H1 (cell line): ENCODE data around the gene BCAS1. TPM values are rescaled to one million over a fixed set of nuclear protein-coding genes. Genes with fewer than 3 reads are reported as not detected.

Experiments
- CTCF ChIA-PET: fragments of 300-600 bp; sonication (Branson Sonifier 250); formaldehyde crosslinking; loops from one replicate; lab custom pipeline; 2021; ENCODE audit not compliant: partially characterized antibody; lab: Charles Lee
- POLR2A ChIA-PET: fragments of 300-600 bp; sonication (Branson Sonifier 250); formaldehyde crosslinking; loops from one replicate; lab custom pipeline; 2021; ENCODE audit warnings: inconsistent platforms; ENCODE audit not compliant: partially characterized antibody; lab: Charles Lee
- DNase-seq, 2 experiments: peaks; one replicate each; pipeline versions ENCODE4 v3.0.0 to v3.0.0-alpha.2; 2010 to 2022; ENCODE audit warnings: low spot score in 2 of 2, low read depth in 1 of 2, mixed read lengths in 1 of 2
- FAIRE-seq: peaks from 2 replicates; lab custom pipeline; 2011; peaks lifted over from hg19 to GRCh38; lab: Jason Lieb, UNC
- H2AFZ ChIP-seq: 2 replicates; pipeline ENCODE4 v1.8.1; 2012; ENCODE audit warnings: low read length, inconsistent platforms
- H2AK5ac ChIP-seq: 2 replicates; pipeline ENCODE4 v1.6.1; 2013; ENCODE audit warnings: low read depth, low read length
- H2BK120ac ChIP-seq: replicated peaks from 2 replicates; pipeline ENCODE3; 2013; ENCODE audit warnings: low read depth, low read length, inconsistent platforms
- H2BK12ac ChIP-seq: 2 replicates; pipeline ENCODE4 v1.6.1; 2013; ENCODE audit warnings: low read depth, low read length
- H2BK15ac ChIP-seq: 2 replicates; pipeline ENCODE4 v1.6.1; 2013; ENCODE audit warnings: low read length
- H2BK20ac ChIP-seq: 2 replicates; pipeline ENCODE4 v1.6.1; 2013; ENCODE audit warnings: low read length
- H2BK5ac ChIP-seq: 2 replicates; pipeline ENCODE4 v1.6.1; 2013; ENCODE audit warnings: low read depth, low read length
- H3K14ac ChIP-seq: 2 replicates; pipeline ENCODE4 v1.6.1; 2013; ENCODE audit warnings: inconsistent platforms; ENCODE audit not compliant: insufficient read length
- H3K18ac ChIP-seq: 2 replicates; pipeline ENCODE4 v1.6.1; 2013; ENCODE audit warnings: low read length; ENCODE audit errors: extremely low read depth
- H3K23ac ChIP-seq: 2 replicates; pipeline ENCODE4 v1.6.1; 2013; ENCODE audit warnings: inconsistent platforms; ENCODE audit not compliant: insufficient read length
- H3K23me2 ChIP-seq: 2 replicates; pipeline ENCODE4 v1.6.1; 2013; ENCODE audit warnings: low read depth, low read length
- H3K27ac ChIP-seq: 2 replicates; pipeline ENCODE4 v1.6.1; 2011; ENCODE audit warnings: low read depth, low read length, inconsistent platforms
- H3K27me3 ChIP-seq, 4 experiments: replicated peaks in 1 of 4; 1 replicate in 1 of 4; 2 replicates in 3 of 4; pipeline versions ENCODE4 v1.6.1 to v1.8.1; 2011 to 2013; ENCODE audit warnings: low read length in 3 of 4, mild to moderate bottlenecking in 3 of 4, inconsistent platforms in 2 of 4, mixed read lengths in 2 of 4, moderate library complexity in 1 of 4; ENCODE audit not compliant: control insufficient read depth in 3 of 4, insufficient read depth in 3 of 4; ENCODE audit errors: extremely low read depth in 1 of 4
- H3K36me3 ChIP-seq, 4 experiments: 2 replicates each; pipeline versions ENCODE4 v1.6.1 to v1.8.1; 2011 to 2013; ENCODE audit warnings: mild to moderate bottlenecking in 4 of 4, low read length in 3 of 4, moderate library complexity in 2 of 4, control low read depth in 1 of 4, inconsistent platforms in 1 of 4; ENCODE audit not compliant: insufficient read depth in 4 of 4, control insufficient read depth in 2 of 4
- H3K4ac ChIP-seq: replicated peaks from 2 replicates; pipeline ENCODE3; 2013; ENCODE audit warnings: low read length, low read depth, mixed read lengths, inconsistent platforms; ENCODE audit not compliant: insufficient read length
- H3K4me1 ChIP-seq, 4 experiments: replicated peaks in 1 of 4; 1 replicate in 1 of 4; 2 replicates in 3 of 4; pipeline versions ENCODE4 v1.6.1 to v1.8.1; 2011 to 2013; ENCODE audit warnings: low read length in 3 of 4, inconsistent platforms in 2 of 4, mixed read lengths in 1 of 4; ENCODE audit not compliant: insufficient read depth in 4 of 4, control insufficient read depth in 3 of 4
- H3K4me2 ChIP-seq, 2 experiments: 2 replicates each; pipeline versions ENCODE4 v1.6.1 to v1.8.1; 2011 to 2013; ENCODE audit warnings: low read depth in 2 of 2, low read length in 2 of 2, control low read depth in 1 of 2, inconsistent platforms in 1 of 2, mild to moderate bottlenecking in 1 of 2; ENCODE audit not compliant: insufficient read depth in 1 of 2
- H3K4me3 ChIP-seq, 4 experiments: fragments of 200-600, 300-600 bp in 1 of 4; sonication (generic), shearing (Covaris generic), sonication (Bioruptor Twin) in 1 of 4; 2 replicates each; pipeline versions ENCODE4 v1.5.1 to v1.8.1; 2011 to 2016; ENCODE audit warnings: low read length in 4 of 4, low read depth in 3 of 4, control low read depth in 2 of 4, inconsistent platforms in 2 of 4, mild to moderate bottlenecking in 2 of 4, mixed read lengths in 1 of 4, moderate library complexity in 1 of 4; ENCODE audit not compliant: insufficient read depth in 2 of 4; ENCODE audit errors: extremely low read depth in 1 of 4
- H3K56ac ChIP-seq: replicated peaks from 2 replicates; pipeline ENCODE3; 2013; ENCODE audit warnings: low read depth, mild to moderate bottlenecking, mixed read lengths, low read length, inconsistent platforms; ENCODE audit not compliant: insufficient read length
- H3K79me1 ChIP-seq: 2 replicates; pipeline ENCODE4 v1.6.1; 2013; ENCODE audit warnings: low read depth, low read length, control low read depth
- H3K79me2 ChIP-seq, 2 experiments: 2 replicates each; pipeline versions ENCODE4 v1.6.1 to v1.8.1; 2012 to 2013; ENCODE audit warnings: low read length in 2 of 2, mild to moderate bottlenecking in 2 of 2, inconsistent platforms in 1 of 2; ENCODE audit not compliant: insufficient read depth in 2 of 2, control insufficient read depth in 1 of 2
- H3K9ac ChIP-seq, 4 experiments: replicated peaks in 1 of 4; 1 replicate in 1 of 4; 2 replicates in 3 of 4; pipeline versions ENCODE4 v1.6.1 to v1.8.1; 2011 to 2013; ENCODE audit warnings: low read depth in 3 of 4, low read length in 3 of 4, control low read depth in 2 of 4, mild to moderate bottlenecking in 2 of 4, moderate library complexity in 2 of 4, inconsistent platforms in 1 of 4; ENCODE audit errors: extremely low read depth in 1 of 4
- H3K9me3 ChIP-seq, 2 experiments: 2 replicates each; pipeline versions ENCODE4 v1.6.1 to v1.8.1; 2012 to 2013; ENCODE audit warnings: mild to moderate bottlenecking in 2 of 2, moderate library complexity in 2 of 2, control low read depth in 1 of 2, inconsistent platforms in 1 of 2, low read depth in 1 of 2, low read length in 1 of 2, mixed read lengths in 1 of 2; ENCODE audit not compliant: insufficient read depth in 2 of 2
- H4K20me1 ChIP-seq, 2 experiments: replicated peaks in 1 of 2; 2 replicates each; pipeline versions ENCODE3 to v1.8.1; 2011 to 2013; ENCODE audit warnings: inconsistent platforms in 2 of 2, low read length in 2 of 2, mild to moderate bottlenecking in 1 of 2; ENCODE audit not compliant: insufficient read depth in 2 of 2, control insufficient read depth in 1 of 2
- H4K5ac ChIP-seq: 2 replicates; pipeline ENCODE4 v1.6.1; 2013; ENCODE audit warnings: low read length, low read depth, mixed read lengths, inconsistent platforms; ENCODE audit not compliant: insufficient read length
- H4K8ac ChIP-seq: 2 replicates; pipeline ENCODE4 v1.8.0; 2013; ENCODE audit warnings: mild to moderate bottlenecking, moderate library complexity, low read length, inconsistent platforms; ENCODE audit not compliant: insufficient read depth; ENCODE audit errors: extremely low read depth
- H4K91ac ChIP-seq: replicated peaks from 2 replicates; pipeline ENCODE3; 2013; ENCODE audit warnings: low read length, mixed read lengths, inconsistent platforms; ENCODE audit not compliant: insufficient read length
- WGBS, 2 experiments: shearing (Covaris generic) in 1 of 2; methylation state at CpG; one replicate each; pipeline versions ENCODE4 v1.1.6 to v1.1.7; 2013 to 2015; ENCODE audit warnings: low lambda C conversion rate in 2 of 2, mixed read lengths in 2 of 2, inconsistent platforms in 1 of 2, low coverage in 1 of 2, missing lambda C conversion rate in 1 of 2; ENCODE audit not compliant: insufficient replicate concordance in 2 of 2, insufficient coverage in 1 of 2, insufficient read length in 1 of 2; ENCODE audit errors: extremely low coverage in 1 of 2, missing lambda C conversion rate in 1 of 2; 5-methylcytosine and 5-hydroxymethylcytosine counted together
- polyA plus RNA-seq, 7 experiments: library from polyadenylated mRNA; depleted of rRNA in 3 of 7; stranded (reverse) in 5 of 7; unstranded in 2 of 7; fragments of >200 nt in 5 of 7; fragments of 200-250 nt in 2 of 7; gene quantifications; 1 replicate in 5 of 7; 2 replicates in 1 of 7; 4 replicates in 1 of 7; pipeline versions ENCODE4 v1.2.1 to v1.2.3, GENCODE V29; 2011 to 2013; ENCODE audit warnings: missing spikeins in 2 of 7, mixed read lengths in 2 of 7
- total RNA-seq: library from RNA; stranded (reverse); fragmentation: NEBNext Ultra II Directional; extraction: Animal tissue kit (Norgen Biotek cat#: 25700); gene quantifications from 2 replicates; pipeline ENCODE4 v1.2.1, GENCODE V29; 2021

BCAS1 gene
- total and polyA plus RNA-seq, 2 of the 8 experiments (the other 6 are each of a cell fraction or from before 2014, with no cell fraction given) = 0.06 to 0.19 TPM

DNA sequence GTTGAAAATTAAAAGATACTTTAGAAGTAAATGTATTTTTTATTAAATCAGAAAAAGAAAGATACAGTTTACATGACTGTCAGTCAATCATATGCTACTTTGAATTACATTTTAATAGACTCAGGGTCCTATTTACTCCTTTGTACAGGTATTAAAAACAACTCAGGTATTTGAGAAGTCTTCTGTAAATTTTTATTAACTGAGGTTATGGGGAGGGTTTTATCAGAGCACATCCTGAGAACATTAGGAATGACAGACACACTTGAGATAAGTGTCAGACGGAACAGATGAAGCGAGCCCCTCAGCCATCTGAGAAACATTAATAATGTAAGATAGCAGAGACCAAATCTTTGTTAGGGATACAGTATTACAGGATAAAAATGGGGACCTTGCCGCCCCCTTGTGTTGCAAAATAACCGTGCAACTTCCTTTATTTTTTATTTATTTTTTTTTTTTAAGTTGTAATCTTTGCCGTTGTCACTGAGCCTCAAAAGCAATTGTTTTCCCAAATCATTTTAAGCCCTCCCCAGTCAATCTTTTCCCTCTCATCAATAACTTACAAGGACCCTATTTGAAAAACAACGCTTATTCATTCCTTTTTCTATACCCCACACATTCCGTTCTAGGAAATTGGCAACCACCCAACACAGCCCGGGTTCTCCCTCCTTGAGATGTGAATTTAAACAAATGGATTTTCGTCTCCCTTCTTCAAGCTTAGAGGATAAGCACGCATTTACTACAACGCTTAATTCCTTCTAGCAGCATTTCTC lies 126.7 kb downstream of the BCAS1 start:
- no peak overlapping the region for H3K14ac ChIP-seq
- H3K27ac ChIP-seq = no peak overlapping the region
- H4K91ac ChIP-seq = no peak overlapping the region
- 68% methylated on average over 11 of the region's 11 CpGs; no CpG with 5 or more reads in 1 of the 2 experiments for WGBS, 2 experiments
- POLR2A ChIA-PET = no interaction called here
- no peak overlapping the region for H2AK5ac ChIP-seq
- no peak overlapping the region for H2BK12ac ChIP-seq
- no peak overlapping the region for H3K18ac ChIP-seq
- no peak overlapping the region for H4K8ac ChIP-seq
- no peak overlapping the region for H3K9ac ChIP-seq
- H3K9me3 ChIP-seq = no peaks in the 10 kb centered on the region
- H2BK20ac ChIP-seq = no peak overlapping the region
- no peak overlapping the region for H3K4ac ChIP-seq
- FAIRE-seq (no peak), DNase-seq (peak in 1 of 2 experiments; percentile 44)
- no peaks in the 10 kb centered on the region for H3K79me2 ChIP-seq
- H4K20me1 ChIP-seq = no peaks in the 10 kb centered on the region
- no peak overlapping the region for H2BK120ac ChIP-seq
- H3K4me1 ChIP-seq = peaks cover 3 to 22% (median 15%) of the 10 kb centered on the region in 4 experiments
- no peak overlapping the region for H3K4me2 ChIP-seq
- no peaks in the 10 kb centered on the region; the same call in 1 of the 2 replicates for H3K23me2 ChIP-seq
- H2BK5ac ChIP-seq = no peak overlapping the region
- H4K5ac ChIP-seq = no peak overlapping the region
- CTCF ChIA-PET = interaction anchor here (0.7 to 8.8 kb wide), 8 partner anchors 12 to 257 kb away, joined by 3 to 102 read pairs (median 4); no protein-coding TSS in a partner anchor
- H3K36me3 ChIP-seq = no peaks in the 10 kb centered on the region
- H3K23ac ChIP-seq = no peak overlapping the region
- no peaks in the 10 kb centered on the region for H3K27me3 ChIP-seq
- no peaks in the 10 kb centered on the region for H3K79me1 ChIP-seq
- no peak overlapping the region for H2BK15ac ChIP-seq
- no peak overlapping the region for H3K4me3 ChIP-seq
- no peak overlapping the region for H2AFZ ChIP-seq
- no peak overlapping the region for H3K56ac ChIP-seq
